H1 (cell line): ENCODE data around the gene SLC35B1. TPM values are rescaled to one million over a fixed set of nuclear protein-coding genes. Genes with fewer than 3 reads are reported as not detected.

Experiments used
- RXRA ChIP-seq: IDR thresholded peaks from 2 replicates; pipeline ENCODE4 v1.6.1; 2011; ENCODE audit warnings: low read depth, mild to moderate bottlenecking, low read length, moderate library complexity; ENCODE audit not compliant: insufficient read depth
- polyA plus RNA-seq, 7 experiments: library from polyadenylated mRNA; depleted of rRNA in 3 of 7; stranded (reverse) in 5 of 7; unstranded in 2 of 7; fragments of >200 nt in 5 of 7; fragments of 200-250 nt in 2 of 7; gene quantifications; 1 replicate in 5 of 7; 2 replicates in 1 of 7; 4 replicates in 1 of 7; pipeline versions ENCODE4 v1.2.1 to v1.2.3, GENCODE V29; 2011 to 2013; ENCODE audit warnings: missing spikeins in 2 of 7, mixed read lengths in 2 of 7
- total RNA-seq: library from RNA; stranded (reverse); fragmentation: NEBNext Ultra II Directional; extraction: Animal tissue kit (Norgen Biotek cat#: 25700); gene quantifications from 2 replicates; pipeline ENCODE4 v1.2.1, GENCODE V29; 2021

Gene SLC35B1
- total and polyA plus RNA-seq, 2 of the 8 experiments (the other 6 are each of a cell fraction or from before 2014, with no cell fraction given) = 56.5 to 87.7 TPM

DNA sequence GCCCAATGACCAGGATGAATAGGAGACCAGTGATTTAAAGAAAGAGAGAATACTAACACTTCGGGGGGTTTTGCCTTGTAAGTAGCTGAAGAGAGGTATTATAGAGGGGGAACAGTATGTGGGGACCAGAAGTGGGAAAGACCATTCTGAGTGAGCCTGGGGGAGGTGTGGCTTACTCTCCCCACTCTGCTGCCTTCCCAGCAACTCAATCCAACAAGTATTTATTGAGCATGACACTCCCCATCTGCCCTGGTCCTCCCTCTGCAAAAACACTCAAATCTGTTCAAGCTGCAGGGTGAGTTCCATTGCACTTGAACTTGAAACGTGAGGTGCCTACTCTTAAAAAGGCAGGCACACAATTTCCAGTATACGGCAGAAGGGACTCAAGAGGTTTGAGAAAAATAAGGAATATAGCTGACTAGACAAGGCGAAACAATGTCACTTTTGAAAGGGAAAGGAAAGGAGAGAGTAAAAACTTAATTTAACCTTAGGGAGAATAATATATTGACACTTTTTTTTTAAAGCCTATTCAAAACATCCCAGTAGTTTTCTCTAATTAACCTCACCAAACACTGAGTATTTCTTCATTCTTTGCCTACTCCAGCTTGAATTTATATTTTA is 48.0 kb upstream of the SLC35B1 start (continued):
- TF ChIP-seq RXRA = no peak
- TF ChIP-seq, all 59 proteins: peak for 0
